ENCODE results near the gene CYTH2. TPM values are rescaled to one million over a fixed set of nuclear protein-coding genes. Genes with fewer than 3 reads are reported as not detected.

Gene CYTH2
- total RNA-seq, 2 experiments from 2014 or later: 43.2 to 50.7 TPM

GRCh38 chr19:48445256-48445605 lies 23.9 kb upstream of the CYTH2 start:
- H3K4me3 Mint-ChIP-seq: peak overlapping the region; percentile 88
- no peaks in the 10 kb centered on the region for H3K9me3 Mint-ChIP-seq
- peak overlapping the region; percentile 96 for H3K27ac Mint-ChIP-seq
- peaks cover 34% of the 10 kb centered on the region for H3K4me1 Mint-ChIP-seq
- ChIA-PET POLR2A (no interaction called here), CTCF (interaction anchor here (1.0 kb wide), 1 partner anchor 164 kb away, joined by 3 read pairs; no protein-coding TSS in a partner anchor)
- peaks cover 30% of the 10 kb centered on the region for H3K36me3 Mint-ChIP-seq (ENCODE audit: low read depth)
- DNase-seq: peak; percentile 17
- H3K27me3 Mint-ChIP-seq: peaks cover 27% of the 10 kb centered on the region

GRCh38 chr19:48445606-48446481 lies 23.3 kb upstream of the CYTH2 start, which contains the start of gene GRWD1:
GRWD1 (plus strand) TSS chr19:48445983; CDS start chr19:48446006, 23 bp downstream.
- DNase-seq: peak; percentile 98
- H3K36me3 Mint-ChIP-seq (ENCODE audit: low read depth): peaks cover 30% of the 10 kb centered on the region
- CTCF ChIA-PET: interaction anchor here (0.7 to 1.0 kb wide), 3 partner anchors 49 to 163 kb away, joined by 3 read pairs; no protein-coding TSS in a partner anchor
- POLR2A ChIA-PET: no interaction called here
- H3K4me3 Mint-ChIP-seq: peak within 1 kb of the TSS; percentile 88
- H3K4me1 Mint-ChIP-seq: peaks cover 34% of the 10 kb centered on the region
- H3K27me3 Mint-ChIP-seq: peaks cover 24% of the 10 kb centered on the region
- peak within 1 kb of the TSS; percentile 96 for H3K27ac Mint-ChIP-seq
- no peaks in the 10 kb centered on the region for H3K9me3 Mint-ChIP-seq

DNA sequence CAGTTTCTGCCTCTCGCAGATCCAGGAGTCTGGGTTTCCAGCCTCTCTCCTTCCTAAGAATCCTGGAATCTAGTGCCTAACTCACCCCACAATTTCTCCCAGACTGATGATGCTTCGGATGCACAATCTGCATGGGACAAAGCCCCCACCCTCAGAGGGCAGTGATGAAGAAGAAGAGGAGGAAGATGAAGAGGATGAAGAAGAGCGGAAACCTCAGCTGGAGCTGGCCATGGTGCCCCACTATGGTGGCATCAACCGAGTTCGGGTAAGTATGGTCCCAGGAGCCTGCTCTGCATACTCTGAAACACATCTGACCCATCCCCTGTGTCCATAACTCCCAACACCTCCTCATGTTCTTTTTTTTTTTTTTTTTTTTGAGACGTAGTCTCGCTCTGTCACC lies 22.6 kb upstream of the CYTH2 start:
- Mint-ChIP-seq H3K4me1 (peaks cover 34% of the 10 kb centered on the region), H3K27ac (peak overlapping the region; percentile 96), H3K27me3 (peaks cover 21% of the 10 kb centered on the region), H3K4me3 (peak overlapping the region; percentile 88), H3K36me3 (ENCODE audit: low read depth) (peaks cover 32% of the 10 kb centered on the region), H3K9me3 (no peaks in the 10 kb centered on the region)
- CTCF ChIA-PET: interaction anchor here (0.7 kb wide), 1 partner anchor 132 kb away, joined by 3 read pairs; no protein-coding TSS in a partner anchor
- POLR2A ChIA-PET: no interaction called here
- DNase-seq: no peak

- Mint-ChIP-seq H3K4me1 (peaks cover 30% of the 10 kb centered on the region), H3K36me3 (ENCODE audit: low read depth) (peaks cover 36% of the 10 kb centered on the region), H3K4me3 (no peak overlapping the region), H3K9me3 (no peaks in the 10 kb centered on the region), H3K27ac (no peak overlapping the region), H3K27me3 (peaks cover 13% of the 10 kb centered on the region)
- DNase-seq: no peak
- CTCF ChIA-PET: no interaction called here
- POLR2A ChIA-PET: interaction anchor here (0.6 kb wide), 1 partner anchor 199 kb away, joined by 3 read pairs; no protein-coding TSS in a partner anchor
Measured at GRCh38 chr19:48448563-48448962, 20.6 kb upstream of the CYTH2 start.

DNA sequence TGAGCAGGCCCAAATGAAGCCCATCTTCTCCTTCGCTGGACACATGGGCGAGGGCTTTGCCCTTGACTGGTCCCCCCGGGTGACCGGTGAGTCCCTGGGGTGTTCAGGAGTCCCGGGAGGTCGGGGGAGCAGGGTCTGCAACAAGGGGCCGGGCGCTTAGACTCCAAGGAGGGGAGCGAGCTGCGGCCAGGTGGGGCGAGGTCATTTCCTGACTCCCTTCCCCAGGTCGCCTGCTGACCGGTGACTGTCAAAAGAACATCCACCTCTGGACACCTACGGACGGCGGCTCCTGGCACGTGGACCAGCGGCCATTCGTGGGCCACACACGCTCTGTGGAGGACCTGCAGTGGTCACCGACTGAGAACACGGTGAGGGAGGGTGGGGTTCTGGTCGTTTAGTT lies 18.7 kb upstream of the CYTH2 start:
- ChIA-PET CTCF (no interaction called here), POLR2A (no interaction called here)
- no peak overlapping the region for H3K4me3 Mint-ChIP-seq
- peaks cover under 1% of the 10 kb centered on the region for H3K27me3 Mint-ChIP-seq
- H3K36me3 Mint-ChIP-seq (ENCODE audit: low read depth): peaks cover 34% of the 10 kb centered on the region
- no peak for DNase-seq
- no peak overlapping the region for H3K27ac Mint-ChIP-seq
- peaks cover 19% of the 10 kb centered on the region for H3K4me1 Mint-ChIP-seq
- H3K9me3 Mint-ChIP-seq: no peaks in the 10 kb centered on the region

GRCh38 chr19:48450863-48451262 lies 18.3 kb upstream of the CYTH2 start:
- CTCF ChIA-PET: interaction anchor here (0.6 kb wide), 1 partner anchor 48 kb away, joined by 4 read pairs; no protein-coding TSS in a partner anchor

GRCh38 chr19:48451624-48452023 lies 17.5 kb upstream of the CYTH2 start:
- DNase-seq: no peak
- Mint-ChIP-seq H3K4me1 (peaks cover 12% of the 10 kb centered on the region), H3K4me3 (no peak overlapping the region), H3K36me3 (ENCODE audit: low read depth) (peaks cover 31% of the 10 kb centered on the region), H3K27ac (no peak overlapping the region), H3K9me3 (no peaks in the 10 kb centered on the region), H3K27me3 (no peaks in the 10 kb centered on the region)
- POLR2A ChIA-PET: no interaction called here
- CTCF ChIA-PET: interaction anchor here (0.6 kb wide), 2 partner anchors 49 to 970 kb away, joined by 3 to 4 read pairs; no protein-coding TSS in a partner anchor

More at GRCh38 chr19:48450863-48451262, 18.3 kb upstream of the CYTH2 start:
- DNase-seq: no peak
- no peaks in the 10 kb centered on the region for H3K9me3 Mint-ChIP-seq
- H3K27ac Mint-ChIP-seq: no peak overlapping the region
- peaks cover 17% of the 10 kb centered on the region for H3K4me1 Mint-ChIP-seq
- H3K36me3 Mint-ChIP-seq (ENCODE audit: low read depth): peaks cover 34% of the 10 kb centered on the region
- H3K27me3 Mint-ChIP-seq: no peaks in the 10 kb centered on the region
- H3K4me3 Mint-ChIP-seq: no peak overlapping the region
- POLR2A ChIA-PET: no interaction called here

DNA sequence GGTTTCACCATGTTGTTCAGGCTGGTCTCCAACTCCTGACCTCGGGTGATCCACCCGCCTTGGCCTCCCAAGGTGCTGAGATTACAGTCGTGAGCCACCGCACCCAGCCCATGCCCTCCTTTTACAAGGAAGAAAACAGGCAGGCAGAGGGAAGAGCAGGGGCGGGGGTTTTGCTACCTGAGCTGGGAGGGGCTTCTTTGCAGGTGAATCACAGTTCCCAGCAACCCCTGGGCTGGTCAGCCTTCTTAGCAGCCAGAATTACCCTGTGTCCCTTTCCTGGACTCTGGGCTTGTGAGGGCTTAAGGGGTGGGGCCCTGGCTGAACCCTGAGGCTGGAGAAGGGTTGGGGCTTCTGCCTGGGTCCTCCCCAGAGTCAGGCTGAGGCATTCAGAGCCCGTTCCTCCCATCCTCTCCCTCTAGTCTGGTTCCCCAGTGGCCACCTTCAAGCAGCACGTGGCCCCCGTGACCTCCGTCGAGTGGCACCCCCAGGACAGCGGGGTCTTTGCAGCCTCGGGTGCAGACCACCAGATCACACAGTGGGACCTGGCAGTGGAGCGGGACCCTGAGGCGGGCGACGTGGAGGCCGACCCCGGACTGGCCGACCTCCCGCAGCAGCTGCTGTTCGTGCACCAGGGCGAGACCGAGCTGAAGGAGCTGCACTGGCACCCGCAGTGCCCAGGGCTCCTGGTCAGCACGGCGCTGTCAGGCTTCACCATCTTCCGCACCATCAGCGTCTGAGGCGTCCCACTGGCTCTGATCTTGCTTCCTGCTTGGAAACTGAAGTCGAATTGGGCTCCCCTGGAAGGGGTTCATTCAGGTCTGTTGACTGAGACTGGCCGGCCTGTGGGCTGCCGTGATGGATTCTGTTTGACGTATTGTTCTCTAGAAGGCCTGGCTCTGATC lies 16.6 kb upstream of the CYTH2 start:
- peaks cover 9% of the 10 kb centered on the region for H3K4me1 Mint-ChIP-seq
- H3K9me3 Mint-ChIP-seq: no peaks in the 10 kb centered on the region
- no peak overlapping the region for H3K4me3 Mint-ChIP-seq
- ChIA-PET CTCF (interaction anchor here (0.9 kb wide), 1 partner anchor 11 kb away, joined by 3 read pairs; no protein-coding TSS in a partner anchor), POLR2A (no interaction called here)
- H3K27me3 Mint-ChIP-seq: no peaks in the 10 kb centered on the region
- DNase-seq: no peak
- H3K27ac Mint-ChIP-seq: peak overlapping the region; percentile 36
- peaks cover 31% of the 10 kb centered on the region for H3K36me3 Mint-ChIP-seq (ENCODE audit: low read depth)

- Mint-ChIP-seq H3K36me3 (ENCODE audit: low read depth) (peaks cover 18% of the 10 kb centered on the region), H3K27me3 (no peaks in the 10 kb centered on the region), H3K9me3 (no peaks in the 10 kb centered on the region), H3K4me1 (peaks cover 2% of the 10 kb centered on the region), H3K27ac (no peak overlapping the region), H3K4me3 (no peak overlapping the region)
- POLR2A ChIA-PET: no interaction called here
- CTCF ChIA-PET: no interaction called here
- DNase-seq: no peak
Measured at GRCh38 chr19:48454150-48454730, 14.9 kb upstream of the CYTH2 start.

GRCh38 chr19:48455171-48455907 lies 13.8 kb upstream of the CYTH2 start, which contains the start of gene KCNJ14:
KCNJ14 (plus strand) TSS chr19:48455574; CDS start chr19:48461725, 6,151 bp downstream.
- Mint-ChIP-seq H3K27me3 (no peaks in the 10 kb centered on the region), H3K9me3 (no peaks in the 10 kb centered on the region), H3K27ac (peak within 1 kb of the TSS; percentile 58), H3K36me3 (ENCODE audit: low read depth) (peaks cover 16% of the 10 kb centered on the region), H3K4me3 (no peak within 1 kb of the TSS), H3K4me1 (peaks cover 2% of the 10 kb centered on the region)
- CTCF ChIA-PET: interaction anchor here (0.5 kb wide), 1 partner anchor 51 kb away, joined by 4 read pairs; no protein-coding TSS in a partner anchor
- no peak for DNase-seq
- POLR2A ChIA-PET: no interaction called here

DNA sequence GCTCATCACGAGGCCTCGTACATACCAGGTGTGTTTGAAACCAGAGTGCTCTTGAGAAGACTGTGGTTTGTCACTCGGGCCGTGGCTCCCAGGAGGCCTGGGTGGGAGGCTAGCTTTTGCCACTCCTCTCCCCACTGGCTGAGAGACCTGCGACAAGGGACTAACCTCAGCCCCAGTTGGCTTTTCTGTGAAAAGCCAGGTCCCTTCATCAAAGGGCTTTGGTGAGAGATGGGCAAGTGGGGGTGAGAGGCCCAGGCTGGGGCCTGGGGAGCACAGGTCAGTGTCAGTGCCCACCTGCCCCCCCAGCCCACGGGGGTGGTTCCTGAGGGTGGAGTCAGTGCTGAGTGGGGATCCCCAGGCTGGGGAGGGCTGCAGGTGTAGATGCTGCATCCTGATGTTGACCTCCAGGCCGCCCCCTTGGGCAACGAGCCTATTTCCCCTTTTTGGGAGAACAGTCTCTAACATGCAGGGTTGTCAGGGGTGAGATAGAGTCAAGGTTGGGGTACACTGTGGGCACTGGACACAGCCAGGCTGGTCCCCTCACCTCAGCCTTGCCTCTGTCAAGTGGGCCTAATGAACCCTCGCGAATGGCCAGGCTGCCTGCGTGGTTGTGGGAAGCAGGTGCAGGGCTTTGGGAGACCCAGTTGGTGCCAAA lies 13.1 kb upstream of the CYTH2 start:
- no peak overlapping the region for H3K4me3 Mint-ChIP-seq
- ChIA-PET POLR2A (no interaction called here), CTCF (interaction anchor here (0.5 kb wide), 1 partner anchor 50 kb away, joined by 4 read pairs; no protein-coding TSS in a partner anchor)
- no peak for DNase-seq
- no peak overlapping the region for H3K27ac Mint-ChIP-seq
- peaks cover 16% of the 10 kb centered on the region for H3K36me3 Mint-ChIP-seq (ENCODE audit: low read depth)
- H3K9me3 Mint-ChIP-seq: no peaks in the 10 kb centered on the region
- H3K27me3 Mint-ChIP-seq: no peaks in the 10 kb centered on the region
- peaks cover 2% of the 10 kb centered on the region for H3K4me1 Mint-ChIP-seq
